Fibroblast of upper back skin (primary cell): ENCODE results near the gene ACCSL.

Experiments
- DNase-seq: peaks from one replicate; pipeline ENCODE4 v3.0.0-alpha.2; 2013

Gene ACCSL

GRCh38 chr11:44065161-44065661, 17.4 kb downstream of the ACCSL start:
- DNase-seq: no peak

GRCh38 chr11:44065841-44066731, 18.3 kb downstream of the ACCSL start, which contains the start of gene ACCS:
TSS of gene ACCS (plus strand) at chr11:44066270. CDS start at chr11:44067628, 1,358 bp downstream.
- DNase-seq: peak; percentile 91

- peak; percentile 67 for DNase-seq
These were observed 19.0 kb downstream of the ACCSL start for GRCh38 chr11:44066732-44067141.

GRCh38 chr11:44067266-44067665, 19.5 kb downstream of the ACCSL start:
- DNase-seq: no peak

GRCh38 chr11:44068180-44068579, 20.4 kb downstream of the ACCSL start:
- no peak for DNase-seq

- no peak for DNase-seq
These were observed 23.4 kb downstream of the ACCSL start for GRCh38 chr11:44071157-44071556.

- DNase-seq: no peak
These were observed 25.2 kb downstream of the ACCSL start for GRCh38 chr11:44072757-44073658.

- no peak for DNase-seq
These were observed 31.0 kb downstream of the ACCSL start for GRCh38 chr11:44078794-44079193.

- no peak for DNase-seq
These were observed 31.6 kb downstream of the ACCSL start for GRCh38 chr11:44079376-44079775.

- no peak for DNase-seq
These were observed 33.2 kb downstream of the ACCSL start for GRCh38 chr11:44080951-44081350.

GRCh38 chr11:44082645-44083044, 34.9 kb downstream of the ACCSL start:
- no peak for DNase-seq

- DNase-seq: no peak
These were observed 35.7 kb downstream of the ACCSL start for GRCh38 chr11:44083433-44083832.

GRCh38 chr11:44083906-44084305, 36.1 kb downstream of the ACCSL start:
- no peak for DNase-seq

- DNase-seq: no peak
These were observed 37.5 kb downstream of the ACCSL start for GRCh38 chr11:44085330-44085729.

- no peak for DNase-seq
These were observed 40.6 kb downstream of the ACCSL start for GRCh38 chr11:44088377-44088776.

- no peak for DNase-seq
These were observed 41.1 kb downstream of the ACCSL start for GRCh38 chr11:44088871-44089270.

- DNase-seq: no peak
These were observed 42.8 kb downstream of the ACCSL start for GRCh38 chr11:44090539-44090938.

- peak; percentile 79 for DNase-seq
These were observed 46.6 kb downstream of the ACCSL start for GRCh38 chr11:44094260-44094868.

GRCh38 chr11:44095506-44096359, 48.0 kb downstream of the ACCSL start, which contains the start of gene EXT2:
TSS of gene EXT2 (plus strand) at chr11:44095678. CDS start at chr11:44107713, 12,035 bp downstream.
- peak; percentile 77 for DNase-seq

- DNase-seq: peak; percentile 40
These were observed 48.8 kb downstream of the ACCSL start for GRCh38 chr11:44096360-44097185.

GRCh38 chr11:44097821-44098220, 50.0 kb downstream of the ACCSL start:
- DNase-seq: no peak
